ENCODE results near the gene ZNF407.
A peak's percentile ranks its signal among the peaks of the same experiment; 100 is the strongest.

ZNF407 gene

DNA sequence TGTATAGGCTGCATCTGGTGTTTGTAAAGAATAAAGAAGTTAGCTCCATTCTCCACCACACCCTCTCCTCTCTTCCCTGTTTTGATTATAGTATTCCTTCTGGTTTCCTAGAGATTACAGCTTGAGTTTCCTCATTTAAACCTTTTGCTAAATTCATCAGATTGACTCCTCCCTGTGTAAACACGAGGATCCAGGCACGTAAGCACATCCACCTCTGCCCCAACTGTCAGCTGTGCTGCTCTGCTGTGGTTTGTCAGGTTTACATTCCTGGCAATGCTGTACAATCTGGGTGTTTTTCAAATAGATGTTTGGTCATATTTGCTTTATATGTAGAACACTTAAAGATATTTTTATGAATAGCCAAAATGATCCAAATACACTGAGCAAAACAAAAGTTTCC is 308.5 kb downstream of the ZNF407 start:
- peaks cover 6% of the 10 kb centered on the region for H3K4me1 ChIP-seq (ENCODE audit: insufficient read depth, poor library complexity, severe bottlenecking)
- TF ChIP-seq, protein P1, sequence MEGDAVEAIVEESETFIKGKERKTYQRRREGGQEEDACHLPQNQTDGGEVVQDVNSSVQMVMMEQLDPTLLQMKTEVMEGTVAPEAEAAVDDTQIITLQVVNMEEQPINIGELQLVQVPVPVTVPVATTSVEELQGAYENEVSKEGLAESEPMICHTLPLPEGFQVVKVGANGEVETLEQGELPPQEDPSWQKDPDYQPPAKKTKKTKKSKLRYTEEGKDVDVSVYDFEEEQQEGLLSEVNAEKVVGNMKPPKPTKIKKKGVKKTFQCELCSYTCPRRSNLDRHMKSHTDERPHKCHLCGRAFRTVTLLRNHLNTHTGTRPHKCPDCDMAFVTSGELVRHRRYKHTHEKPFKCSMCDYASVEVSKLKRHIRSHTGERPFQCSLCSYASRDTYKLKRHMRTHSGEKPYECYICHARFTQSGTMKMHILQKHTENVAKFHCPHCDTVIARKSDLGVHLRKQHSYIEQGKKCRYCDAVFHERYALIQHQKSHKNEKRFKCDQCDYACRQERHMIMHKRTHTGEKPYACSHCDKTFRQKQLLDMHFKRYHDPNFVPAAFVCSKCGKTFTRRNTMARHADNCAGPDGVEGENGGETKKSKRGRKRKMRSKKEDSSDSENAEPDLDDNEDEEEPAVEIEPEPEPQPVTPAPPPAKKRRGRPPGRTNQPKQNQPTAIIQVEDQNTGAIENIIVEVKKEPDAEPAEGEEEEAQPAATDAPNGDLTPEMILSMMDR (IDR thresholded peaks at IDR 0.05; ENCODE audit: poor library complexity, severe bottlenecking) = no peak
- no peak overlapping the region for H3K4me3 ChIP-seq (ENCODE audit: severe bottlenecking)
- no peaks in the 10 kb centered on the region for H3K9me3 ChIP-seq (ENCODE audit: severe bottlenecking)
- H3K36me3 ChIP-seq (ENCODE audit: low read depth) = no peaks in the 10 kb centered on the region; the same call in 1 of the 2 replicates
- DNase-seq (ENCODE audit: low spot score) (no peak), ATAC-seq (ENCODE audit: low read depth) (peak; percentile 64)
- H3K27ac ChIP-seq (ENCODE audit: poor library complexity, severe bottlenecking) = no peak overlapping the region
- no peaks in the 10 kb centered on the region for H3K27me3 ChIP-seq (ENCODE audit: insufficient read depth, poor library complexity, severe bottlenecking)

DNA sequence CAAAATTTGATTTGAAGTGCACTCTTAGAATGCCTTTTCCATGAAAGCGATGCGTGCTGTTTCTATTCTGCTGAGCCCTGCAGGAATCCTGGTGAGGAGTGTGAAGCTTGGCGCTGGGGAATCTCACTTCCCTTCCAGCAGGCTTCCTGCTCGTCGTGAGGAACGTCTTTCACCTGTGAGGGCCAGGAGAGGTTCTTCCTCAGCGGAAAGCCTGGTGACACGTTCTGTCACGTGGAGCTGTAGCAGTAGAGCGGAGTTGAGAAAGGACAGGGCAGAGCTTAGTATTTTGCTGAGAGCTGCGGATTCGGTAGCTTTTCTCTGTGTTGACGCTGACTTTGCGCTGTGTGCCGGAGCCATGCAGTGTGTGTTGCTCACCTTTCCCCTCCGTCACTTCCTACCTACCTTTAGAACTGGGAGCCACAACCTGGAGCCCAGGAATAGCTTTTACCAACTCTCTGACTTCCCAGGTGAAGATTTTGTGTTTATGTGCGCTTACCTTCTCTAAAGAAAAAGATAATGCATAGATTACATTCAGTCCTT is 316.5 kb downstream of the ZNF407 start:
- DNase-seq (ENCODE audit: low spot score) (no peak), ATAC-seq (ENCODE audit: low read depth) (no peak)
- Histone ChIP-seq H3K4me1 (ENCODE audit: insufficient read depth, poor library complexity, severe bottlenecking) (no peaks in the 10 kb centered on the region), H3K4me3 (ENCODE audit: severe bottlenecking) (no peak overlapping the region), H3K27me3 (ENCODE audit: insufficient read depth, poor library complexity, severe bottlenecking) (no peaks in the 10 kb centered on the region), H3K36me3 (ENCODE audit: low read depth) (no peaks in the 10 kb centered on the region), H3K9me3 (ENCODE audit: severe bottlenecking) (no peaks in the 10 kb centered on the region), H3K27ac (ENCODE audit: poor library complexity, severe bottlenecking) (no peak overlapping the region)
- TF ChIP-seq, protein P1 (IDR thresholded peaks at IDR 0.05; ENCODE audit: poor library complexity, severe bottlenecking) = no peak

DNA sequence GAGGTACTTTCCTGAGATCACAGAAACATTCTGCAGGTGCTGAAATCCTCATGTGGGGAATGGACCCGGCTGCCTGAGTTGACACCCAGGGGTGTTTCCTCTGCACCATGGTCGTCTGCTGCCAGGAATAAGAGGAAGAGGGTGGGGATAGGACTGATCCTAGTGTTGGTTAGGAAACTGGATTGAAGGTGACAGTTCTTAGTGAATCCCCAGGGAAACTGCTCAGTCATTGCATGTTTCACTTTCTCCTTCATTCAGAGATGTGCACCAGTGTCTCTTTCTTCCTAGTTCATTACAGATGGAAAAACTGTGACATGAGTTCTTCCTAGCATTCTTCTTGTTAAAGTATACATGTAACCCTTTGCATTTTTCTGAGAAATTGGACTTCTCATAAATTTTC is 317.0 kb downstream of the ZNF407 start:
- no peaks in the 10 kb centered on the region for H3K27me3 ChIP-seq (ENCODE audit: insufficient read depth, poor library complexity, severe bottlenecking)
- no peaks in the 10 kb centered on the region for H3K4me1 ChIP-seq (ENCODE audit: insufficient read depth, poor library complexity, severe bottlenecking)
- H3K4me3 ChIP-seq (ENCODE audit: severe bottlenecking) = no peak overlapping the region
- H3K27ac ChIP-seq (ENCODE audit: poor library complexity, severe bottlenecking) = no peak overlapping the region
- no peaks in the 10 kb centered on the region for H3K36me3 ChIP-seq (ENCODE audit: low read depth)
- no peak for ATAC-seq (ENCODE audit: low read depth)
- no peak for DNase-seq (ENCODE audit: low spot score)
- TF ChIP-seq, protein P1 (IDR thresholded peaks at IDR 0.05; ENCODE audit: poor library complexity, severe bottlenecking) = no peak
- no peaks in the 10 kb centered on the region for H3K9me3 ChIP-seq (ENCODE audit: severe bottlenecking)

DNA sequence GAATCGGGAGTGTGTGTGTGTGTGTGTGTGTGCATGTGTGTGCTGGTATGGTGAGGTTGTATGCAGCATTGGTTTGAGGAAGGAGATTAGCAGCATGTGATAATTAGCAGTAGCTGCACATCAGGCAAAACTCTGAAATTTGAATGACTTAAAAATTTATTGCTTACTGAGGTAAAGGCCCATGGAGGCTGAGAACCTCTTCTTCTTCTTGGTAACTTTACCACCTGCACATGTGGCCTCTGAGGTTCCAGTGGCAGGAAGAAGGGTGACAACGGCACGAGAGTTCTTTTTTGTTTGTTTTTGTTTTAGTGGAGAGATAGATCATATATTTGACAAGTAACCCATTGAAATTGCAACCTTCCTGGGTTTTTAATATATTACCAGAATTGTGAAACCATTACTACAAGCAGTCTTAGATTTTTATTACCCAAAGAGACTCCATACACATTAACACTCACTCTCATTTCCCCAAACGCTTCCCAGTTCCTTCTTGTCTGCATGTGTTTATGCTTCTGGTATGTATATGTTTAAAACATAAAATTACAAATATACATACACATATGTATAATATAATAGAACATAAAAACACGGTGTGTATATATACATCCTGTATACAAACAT is 319.2 kb downstream of the ZNF407 start:
- Histone ChIP-seq H3K9me3 (ENCODE audit: severe bottlenecking) (no peaks in the 10 kb centered on the region), H3K4me1 (ENCODE audit: insufficient read depth, poor library complexity, severe bottlenecking) (no peaks in the 10 kb centered on the region), H3K36me3 (ENCODE audit: low read depth) (no peaks in the 10 kb centered on the region), H3K27me3 (ENCODE audit: insufficient read depth, poor library complexity, severe bottlenecking) (no peaks in the 10 kb centered on the region), H3K4me3 (ENCODE audit: severe bottlenecking) (no peak overlapping the region), H3K27ac (ENCODE audit: poor library complexity, severe bottlenecking) (no peak overlapping the region)
- ATAC-seq (ENCODE audit: low read depth) (no peak), DNase-seq (ENCODE audit: low spot score) (no peak)
- TF ChIP-seq, protein P1 (IDR thresholded peaks at IDR 0.05; ENCODE audit: poor library complexity, severe bottlenecking) = no peak

DNA sequence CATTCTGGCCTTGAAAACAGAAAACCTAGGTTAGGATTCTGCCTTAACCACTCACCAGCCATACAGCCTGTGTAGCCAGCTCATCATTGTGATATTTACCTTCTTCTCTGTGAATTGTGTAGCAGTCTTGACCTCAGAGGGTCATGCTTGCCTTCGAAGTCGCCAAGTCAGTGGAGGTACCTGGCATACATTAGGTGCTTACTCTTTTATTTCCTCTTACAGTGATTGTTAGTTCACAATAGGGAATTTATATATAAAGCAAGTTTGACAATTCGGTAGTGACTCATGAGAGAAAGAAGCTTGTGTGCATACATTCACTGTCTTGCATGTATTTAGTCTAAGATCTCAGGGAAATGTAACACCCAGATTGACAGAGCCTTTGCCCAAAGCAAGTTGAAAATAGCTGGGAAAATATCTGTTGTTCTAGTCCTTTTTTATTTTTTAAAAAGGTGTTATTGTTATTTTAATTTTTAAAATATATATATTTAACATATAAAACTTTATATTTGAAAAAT is 320.7 kb downstream of the ZNF407 start:
- no peak for ATAC-seq (ENCODE audit: low read depth)
- TF ChIP-seq, protein P1 (IDR thresholded peaks at IDR 0.05; ENCODE audit: poor library complexity, severe bottlenecking) = no peak
- Histone ChIP-seq H3K4me1 (ENCODE audit: insufficient read depth, poor library complexity, severe bottlenecking) (no peaks in the 10 kb centered on the region), H3K9me3 (ENCODE audit: severe bottlenecking) (no peaks in the 10 kb centered on the region), H3K4me3 (ENCODE audit: severe bottlenecking) (no peak overlapping the region), H3K27me3 (ENCODE audit: insufficient read depth, poor library complexity, severe bottlenecking) (no peaks in the 10 kb centered on the region), H3K36me3 (ENCODE audit: low read depth) (no peaks in the 10 kb centered on the region), H3K27ac (ENCODE audit: poor library complexity, severe bottlenecking) (no peak overlapping the region)
- no peak for DNase-seq (ENCODE audit: low spot score)

All from RWPE2 (cell line).